MG63 (cell line): ENCODE data around the gene IFNL2. TPM values are rescaled to one million over a fixed set of nuclear protein-coding genes. Genes with fewer than 3 reads are reported as not detected.
A peak's percentile ranks its signal among the peaks of the same experiment; 100 is the strongest.
"Not testable (repeated sequence)": the region's sequence is repeated elsewhere in the genome, so short reads cannot be mapped to it uniquely, and the experiment has no call there.

Experiments used
- DNase-seq: peaks from one replicate; pipeline ENCODE4 v3.0.0-alpha.2; 2020
- H3K27me3 ChIP-seq: fragments of 250-450 bp; sonication (Bioruptor Pico); 2 replicates; pipeline ENCODE4 v1.5.1; 2020; ENCODE audit warnings: mild to moderate bottlenecking, moderate library complexity
- H3K36me3 ChIP-seq: fragments of 250-450 bp; sonication (Bioruptor Pico); 2 replicates; pipeline ENCODE4 v1.5.1; 2020; ENCODE audit warnings: mild to moderate bottlenecking, moderate library complexity
- H3K4me3 ChIP-seq: fragments of 250-450 bp; sonication (Bioruptor Pico); 2 replicates; pipeline ENCODE4 v1.5.1; 2020; ENCODE audit warnings: mild to moderate bottlenecking, moderate library complexity
- H3K9me3 ChIP-seq: fragments of 250-450 bp; sonication (Bioruptor Pico); 2 replicates; pipeline ENCODE4 v1.5.1; 2020; ENCODE audit warnings: mild to moderate bottlenecking, moderate library complexity
- total RNA-seq: library from RNA; depleted of rRNA; stranded (reverse); fragments of >200 nt; shearing (Covaris generic); gene quantifications from 2 replicates; pipeline ENCODE4 v1.2.3, GENCODE V29; 2014; ENCODE audit warnings: low replicate concordance

The IFNL2 gene
- total RNA-seq, 1 experiment from 2014 or later, result not detected

GRCh38 chr19:39247701-39248664 is 20.2 kb upstream of the IFNL2 start:
- Histone ChIP-seq H3K27me3 (peaks cover 2% of the 10 kb centered on the region; the same call in 1 of the 2 replicates), H3K4me3 (no peak overlapping the region), H3K36me3 (no peaks in the 10 kb centered on the region), H3K9me3 (no peaks in the 10 kb centered on the region)
- DNase-seq, result no peak

DNA sequence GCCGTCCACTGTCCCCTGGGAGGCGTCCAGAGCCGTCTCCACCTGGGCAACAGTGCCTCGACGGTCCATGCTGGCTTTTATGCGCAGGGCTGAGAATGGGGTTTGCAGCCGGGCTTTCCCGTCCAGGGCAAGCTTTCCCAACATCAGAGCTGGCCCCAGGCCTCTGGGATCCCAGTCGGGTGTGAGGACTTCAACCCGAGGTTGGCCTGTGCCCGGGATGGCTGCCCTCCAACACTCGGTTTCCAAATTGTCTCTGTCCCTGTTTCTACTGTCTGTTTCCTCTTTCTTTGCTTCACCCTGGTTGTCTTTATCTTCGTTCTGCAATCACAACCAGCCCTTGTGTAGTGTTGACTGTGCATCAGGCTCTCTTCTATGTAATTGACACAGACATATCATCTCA is 19.4 kb upstream of the IFNL2 start, which contains the start of gene IFNL4:
TSS of gene IFNL4 (minus strand) at position 51 of the 400 bp plus-strand sequence.
- no peak within 1 kb of the TSS for H3K4me3 ChIP-seq
- no peaks in the 10 kb centered on the region for H3K9me3 ChIP-seq
- H3K27me3 ChIP-seq, result peaks cover 2% of the 10 kb centered on the region; the same call in 1 of the 2 replicates
- no peak for DNase-seq
- no peaks in the 10 kb centered on the region for H3K36me3 ChIP-seq

- H3K36me3 ChIP-seq, result no peaks in the 10 kb centered on the region
Measured at GRCh38 chr19:39251081-39251480, 17.1 kb upstream of the IFNL2 start.

GRCh38 chr19:39251846-39252245 is 16.4 kb upstream of the IFNL2 start:
- H3K36me3 ChIP-seq, result no peaks in the 10 kb centered on the region
- H3K9me3 ChIP-seq, result no peaks in the 10 kb centered on the region
- no peak overlapping the region for H3K4me3 ChIP-seq

More at GRCh38 chr19:39251081-39251480, 17.1 kb upstream of the IFNL2 start:
- DNase-seq, result no peak
- Histone ChIP-seq H3K27me3 (peaks cover 4% of the 10 kb centered on the region; the same call in 1 of the 2 replicates), H3K4me3 (no peak overlapping the region), H3K9me3 (no peaks in the 10 kb centered on the region)

DNA sequence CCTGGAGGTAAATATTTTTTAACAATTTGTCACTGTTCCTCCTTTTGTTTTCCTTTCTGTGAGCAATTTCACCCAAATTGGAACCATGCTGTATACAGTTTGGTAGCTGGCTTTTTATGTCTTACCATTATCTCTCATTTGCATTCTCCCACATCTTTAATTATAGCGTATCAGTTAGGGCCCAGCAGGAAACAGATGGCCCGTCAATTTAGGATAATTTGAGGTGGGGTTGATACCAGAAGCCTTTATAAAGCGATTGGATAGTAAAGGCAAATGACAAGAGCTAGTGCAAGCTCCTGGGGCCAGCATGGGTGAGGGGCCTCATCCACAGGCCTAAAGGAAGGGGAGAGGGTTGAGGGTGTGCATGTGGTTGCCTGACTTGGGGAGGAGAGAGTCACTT is 15.7 kb upstream of the IFNL2 start:
- no peak for DNase-seq
- peaks cover 4% of the 10 kb centered on the region; the same call in 1 of the 2 replicates for H3K27me3 ChIP-seq
- no peaks in the 10 kb centered on the region for H3K36me3 ChIP-seq
- no peaks in the 10 kb centered on the region for H3K9me3 ChIP-seq
- H3K4me3 ChIP-seq, result no peak overlapping the region

More at GRCh38 chr19:39251846-39252245, 16.4 kb upstream of the IFNL2 start:
- peaks cover 4% of the 10 kb centered on the region; the same call in 1 of the 2 replicates for H3K27me3 ChIP-seq
- DNase-seq, result no peak

DNA sequence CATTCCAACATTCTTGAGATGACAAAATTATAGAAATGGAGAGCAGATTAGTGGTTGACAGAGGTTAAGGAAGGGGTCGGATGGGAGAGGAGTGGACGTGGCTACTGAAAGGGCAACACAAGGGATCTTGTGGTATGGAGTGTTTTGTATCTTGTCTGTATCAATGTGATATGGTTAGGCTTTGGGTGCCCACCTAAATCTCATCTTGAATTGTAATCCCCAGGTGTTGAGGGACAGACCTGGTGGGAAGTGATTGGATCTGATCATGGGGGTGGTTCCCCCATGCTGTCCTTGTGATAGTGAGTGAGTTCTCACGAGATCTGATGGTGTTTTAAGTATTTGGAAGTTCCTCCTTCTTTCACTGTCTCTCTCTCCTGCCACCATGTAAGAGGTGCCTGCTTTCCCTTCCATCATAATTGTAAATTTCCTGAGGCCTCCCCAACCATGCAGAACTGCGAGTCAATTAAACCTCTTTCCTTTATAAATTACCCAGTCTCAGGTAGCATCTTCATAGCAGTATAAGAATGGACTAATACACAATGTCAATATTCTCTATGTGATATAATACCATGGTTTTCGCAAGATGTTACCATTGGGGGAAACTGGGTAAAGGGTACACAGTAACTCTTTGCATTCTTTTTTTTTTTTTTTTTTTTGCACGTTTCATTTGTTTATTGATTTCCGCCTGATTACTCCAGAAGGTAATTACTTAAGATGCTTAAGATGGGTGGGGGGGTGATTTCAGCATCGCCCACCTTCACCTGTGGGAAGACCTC is 14.6 kb upstream of the IFNL2 start:
- DNase-seq, result no peak
- no peaks in the 10 kb centered on the region for H3K9me3 ChIP-seq
- peaks cover 4% of the 10 kb centered on the region; the same call in 1 of the 2 replicates for H3K27me3 ChIP-seq
- no peaks in the 10 kb centered on the region for H3K36me3 ChIP-seq
- no peak overlapping the region for H3K4me3 ChIP-seq

GRCh38 chr19:39254531-39255345 is 13.5 kb upstream of the IFNL2 start:
- H3K27me3 ChIP-seq, result peaks cover 2% of the 10 kb centered on the region; the same call in 1 of the 2 replicates
- peak; percentile 77 for DNase-seq

GRCh38 chr19:39257227-39257626 is 11.0 kb upstream of the IFNL2 start:
- no peaks in the 10 kb centered on the region for H3K9me3 ChIP-seq
- H3K36me3 ChIP-seq, result no peaks in the 10 kb centered on the region
- H3K4me3 ChIP-seq, result no peak overlapping the region
- DNase-seq, result no peak
- H3K27me3 ChIP-seq, result peaks cover 8% of the 10 kb centered on the region; the same call in 1 of the 2 replicates

More at GRCh38 chr19:39254531-39255345, 13.5 kb upstream of the IFNL2 start:
- Histone ChIP-seq H3K36me3 (no peaks in the 10 kb centered on the region), H3K9me3 (no peaks in the 10 kb centered on the region), H3K4me3 (no peak overlapping the region)

- no peak for DNase-seq
- Histone ChIP-seq H3K4me3 (no peak overlapping the region), H3K36me3 (no peaks in the 10 kb centered on the region), H3K9me3 (no peaks in the 10 kb centered on the region), H3K27me3 (peaks cover 27% of the 10 kb centered on the region)
Measured at GRCh38 chr19:39261704-39262103, 6.5 kb upstream of the IFNL2 start.

GRCh38 chr19:39262496-39262895 is 5.7 kb upstream of the IFNL2 start:
- Histone ChIP-seq H3K36me3 (no peaks in the 10 kb centered on the region), H3K9me3 (no peaks in the 10 kb centered on the region), H3K4me3 (no peak overlapping the region), H3K27me3 (peaks cover 27% of the 10 kb centered on the region)
- no peak for DNase-seq

DNA sequence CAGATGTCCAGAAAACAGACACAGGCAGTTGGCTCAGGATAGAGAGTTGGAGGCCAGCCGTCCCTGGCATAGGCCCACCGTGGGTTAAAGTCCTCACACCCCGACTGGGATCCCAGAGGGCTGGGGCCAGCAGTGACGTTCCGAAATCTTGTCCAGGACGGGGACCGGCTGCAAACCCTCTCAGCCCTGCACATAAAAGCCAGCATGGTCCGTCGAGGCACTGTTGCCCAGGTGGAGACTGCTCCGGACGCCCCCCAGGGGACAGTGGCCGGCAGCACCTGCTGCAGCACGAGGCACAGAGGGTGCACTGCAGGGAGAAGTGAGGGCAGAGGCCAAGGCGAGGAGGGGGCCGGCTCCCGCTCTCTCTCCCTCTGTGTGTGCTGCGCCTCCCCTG is 4.3 kb upstream of the IFNL2 start:
- H3K4me3 ChIP-seq, result no peak overlapping the region
- H3K9me3 ChIP-seq, result no peaks in the 10 kb centered on the region
- no peaks in the 10 kb centered on the region for H3K36me3 ChIP-seq
- no peak for DNase-seq
- H3K27me3 ChIP-seq, result peaks cover 27% of the 10 kb centered on the region

DNA sequence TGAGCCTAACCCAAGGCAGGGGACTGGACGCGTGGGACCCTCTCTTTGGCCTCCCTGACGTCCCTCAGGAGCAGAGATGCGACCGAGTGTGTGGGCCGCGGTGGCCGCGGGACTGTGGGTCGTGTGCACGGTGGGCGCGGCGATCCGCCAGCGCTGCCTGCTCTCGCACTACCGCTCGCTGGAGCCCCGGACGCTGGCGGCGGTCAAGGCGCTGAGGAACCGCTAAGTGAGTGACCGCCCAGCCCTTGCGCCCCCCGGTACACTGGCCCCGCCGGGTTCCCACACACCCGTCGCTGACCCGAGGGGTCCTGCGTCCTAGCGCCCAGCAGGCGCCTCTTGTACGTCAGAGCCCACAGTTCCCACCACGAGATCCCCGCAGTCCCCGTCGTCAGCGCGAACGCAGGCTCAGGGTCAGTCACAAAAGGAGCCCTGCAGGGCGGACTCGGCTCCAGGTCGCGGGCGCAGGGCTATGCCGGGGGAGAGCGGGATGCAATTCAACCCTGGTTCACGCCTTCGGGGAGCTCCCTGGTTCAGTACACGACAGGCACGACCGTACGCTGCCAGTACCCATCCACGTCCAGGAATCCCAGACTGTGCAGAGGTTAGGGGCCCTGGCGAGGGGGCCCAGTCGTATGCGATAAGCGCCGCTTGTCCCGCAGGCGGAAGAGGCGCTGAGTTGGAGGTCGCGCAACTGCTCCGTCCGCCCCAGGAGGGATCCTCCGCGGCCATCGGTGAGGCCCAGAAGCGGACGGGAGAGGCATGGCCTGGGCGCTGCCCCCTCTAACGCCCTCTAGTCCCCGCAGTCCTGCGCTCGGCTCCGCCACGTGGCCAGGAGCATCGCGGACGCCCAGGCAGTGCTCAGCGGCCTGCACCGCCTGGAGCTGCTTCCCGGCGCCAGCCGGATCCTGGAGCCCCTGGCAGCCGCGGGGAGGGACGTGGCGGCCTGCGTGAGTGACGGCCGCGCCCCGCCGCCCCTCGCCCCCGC is 3.6 kb upstream of the IFNL2 start:
- H3K4me3 ChIP-seq, result no peak overlapping the region
- no peak for DNase-seq
- no peaks in the 10 kb centered on the region for H3K9me3 ChIP-seq
- H3K27me3 ChIP-seq, result peaks cover 27% of the 10 kb centered on the region
- no peaks in the 10 kb centered on the region for H3K36me3 ChIP-seq

DNA sequence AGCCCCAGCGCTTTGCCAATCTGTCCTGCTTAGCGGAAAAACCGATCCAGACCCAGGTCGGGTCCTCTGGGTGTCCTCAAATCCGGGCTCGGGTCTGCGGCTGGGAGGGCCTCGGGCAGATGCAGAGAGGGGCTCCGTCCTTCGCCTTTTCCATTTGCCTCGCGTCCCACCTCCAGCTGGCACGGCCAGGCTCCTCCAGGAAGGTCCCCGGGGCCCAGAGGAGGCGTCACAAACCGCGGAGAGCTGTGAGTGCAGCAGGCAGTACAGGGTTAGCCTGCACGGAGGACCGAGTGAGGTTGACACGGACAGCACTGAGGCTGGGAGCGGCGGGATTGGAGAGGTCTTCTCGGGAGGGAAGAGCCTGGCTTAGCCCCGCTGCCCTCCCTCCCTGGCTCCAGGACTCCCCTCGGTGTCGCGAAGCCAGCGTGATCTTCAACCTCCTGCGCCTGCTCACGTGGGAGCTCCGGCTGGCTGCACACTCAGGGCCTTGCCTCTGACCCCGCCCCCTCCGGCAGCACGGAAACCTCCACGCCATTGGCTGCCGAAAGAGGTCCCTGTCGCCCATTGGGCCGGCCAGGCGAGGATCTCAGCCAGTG is 2.8 kb upstream of the IFNL2 start:
- Histone ChIP-seq H3K36me3 (no peaks in the 10 kb centered on the region), H3K9me3 (no peaks in the 10 kb centered on the region), H3K27me3 (peaks cover 27% of the 10 kb centered on the region), H3K4me3 (no peak overlapping the region)
- DNase-seq, result no peak

DNA sequence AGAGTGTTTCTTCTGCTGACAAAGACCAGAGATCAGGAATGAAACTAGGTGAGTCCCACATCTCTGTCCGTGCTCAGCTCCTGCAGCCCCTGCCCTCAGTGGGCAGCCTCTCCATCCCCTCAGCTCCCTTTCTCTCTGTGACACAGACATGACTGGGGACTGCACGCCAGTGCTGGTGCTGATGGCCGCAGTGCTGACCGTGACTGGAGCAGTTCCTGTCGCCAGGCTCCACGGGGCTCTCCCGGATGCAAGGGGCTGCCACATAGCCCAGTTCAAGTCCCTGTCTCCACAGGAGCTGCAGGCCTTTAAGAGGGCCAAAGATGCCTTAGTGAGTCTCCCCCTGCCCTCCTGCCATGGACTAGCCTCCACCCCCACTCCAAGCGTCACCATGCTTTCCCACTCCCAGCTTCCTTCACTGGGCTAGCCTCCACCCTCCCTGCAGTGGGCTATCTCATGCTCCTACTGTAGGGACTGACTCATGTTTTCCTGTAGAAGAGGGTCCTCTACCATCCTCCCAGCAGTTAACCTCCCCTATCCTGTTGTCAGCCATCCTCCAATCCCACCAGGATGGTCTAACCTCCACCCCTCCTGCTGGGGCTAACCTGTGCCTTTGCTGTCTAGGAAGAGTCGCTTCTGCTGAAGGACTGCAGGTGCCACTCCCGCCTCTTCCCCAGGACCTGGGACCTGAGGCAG is 481 bp downstream of the IFNL2 start:
- not testable (repeated sequence) for H3K9me3 ChIP-seq, H3K4me3 ChIP-seq, DNase-seq, H3K36me3 ChIP-seq
- peaks cover 12% of the 10 kb centered on the region for H3K27me3 ChIP-seq
